Heart left ventricle (tissue), 13 donors: ENCODE results near the gene C11orf42.

Experiments
- POLR2A ChIP-seq, 2 donors: fragments of 450-650 bp; IDR thresholded peaks; one replicate each; pipeline ENCODE4 v1.6.1; 2017; ENCODE audit warnings: antibody characterized with exemption in 2 of 2, mild to moderate bottlenecking in 2 of 2, moderate library complexity in 2 of 2
- TF ChIP-seq, protein P1 (sequence below), 12 donors: fragments of 200-600 bp; sonication (generic) in 4 of 12; IDR thresholded peaks; one replicate each; pipeline versions ENCODE4 v1.5.0 to v1.8.0; 2018 to 2022; ENCODE audit warnings: antibody characterized with exemption in 12 of 12, mild to moderate bottlenecking in 5 of 12
- donor health status: ischemic (EF 13 %, LVEDD 7.1; RV severe dilation, severe dysfunction).
- donor health status: DM: no; HTN: yes; CAD: no.
- donor health status: DM: no; HTN: no; CAD: no.
- donor health status: ischemic (EF 25% LVEDD 6.9; RV normal size, moderate dysfunction).
- donor health status: ischemic (EF 25% LVEDD 5.7; RV mildly dilated, moderate dysfunction).
- donor health status: ischemic (EF 35%, LVEDD 5.7; RV mildly dilated, moderate dysfunction).
- donor health status: nonischemic (EF 11% LVEDD 7.7; RV severe dilation, severe dysfunction).
- donor health status: DM: yes; HTN: yes; CAD: no.
- donor health status: PGD.
- donor health status: ischemic (EF 29% LVEDD 5.4; RV normal size, mild dysfunction).
- donor health status: nonischemic (EF 23%, LVEDD 6.1; RV moderate dilation, normal function).

- TF ChIP-seq, protein P1, sequence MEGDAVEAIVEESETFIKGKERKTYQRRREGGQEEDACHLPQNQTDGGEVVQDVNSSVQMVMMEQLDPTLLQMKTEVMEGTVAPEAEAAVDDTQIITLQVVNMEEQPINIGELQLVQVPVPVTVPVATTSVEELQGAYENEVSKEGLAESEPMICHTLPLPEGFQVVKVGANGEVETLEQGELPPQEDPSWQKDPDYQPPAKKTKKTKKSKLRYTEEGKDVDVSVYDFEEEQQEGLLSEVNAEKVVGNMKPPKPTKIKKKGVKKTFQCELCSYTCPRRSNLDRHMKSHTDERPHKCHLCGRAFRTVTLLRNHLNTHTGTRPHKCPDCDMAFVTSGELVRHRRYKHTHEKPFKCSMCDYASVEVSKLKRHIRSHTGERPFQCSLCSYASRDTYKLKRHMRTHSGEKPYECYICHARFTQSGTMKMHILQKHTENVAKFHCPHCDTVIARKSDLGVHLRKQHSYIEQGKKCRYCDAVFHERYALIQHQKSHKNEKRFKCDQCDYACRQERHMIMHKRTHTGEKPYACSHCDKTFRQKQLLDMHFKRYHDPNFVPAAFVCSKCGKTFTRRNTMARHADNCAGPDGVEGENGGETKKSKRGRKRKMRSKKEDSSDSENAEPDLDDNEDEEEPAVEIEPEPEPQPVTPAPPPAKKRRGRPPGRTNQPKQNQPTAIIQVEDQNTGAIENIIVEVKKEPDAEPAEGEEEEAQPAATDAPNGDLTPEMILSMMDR (IDR thresholded peaks at IDR 0.05): no peak
- TF ChIP-seq POLR2A (IDR thresholded peaks at IDR 0.05): no peak
Observed at GRCh38 chr11:6201481-6201880, 3.9 kb upstream of the C11orf42 start.
